Hematopoietic multipotent progenitor cell treated with erythropoietin and hydrocortisone succinate and interleukin-3 and kit ligand, for 15 days (in vitro differentiated cells): Measurements from ENCODE around the gene KCNH1.
"Not testable (repeated sequence)": the region's sequence is repeated elsewhere in the genome, so short reads cannot be mapped to it uniquely, and the experiment has no call there.

Experiments
- DNase-seq: peaks from one replicate; pipeline ENCODE4 v3.0.0-alpha.2; 2015; ENCODE audit warnings: low spot score

KCNH1 gene

GRCh38 chr1:211099393-211099792, 34.6 kb downstream of the KCNH1 start:
- no peak for DNase-seq

- DNase-seq = no peak
Observed at GRCh38 chr1:211095381-211095780, 38.6 kb downstream of the KCNH1 start.

GRCh38 chr1:211092955-211093354, 41.0 kb downstream of the KCNH1 start:
- no peak for DNase-seq

GRCh38 chr1:211091867-211092266, 42.1 kb downstream of the KCNH1 start:
- no peak for DNase-seq

GRCh38 chr1:211089536-211089935, 44.4 kb downstream of the KCNH1 start:
- no peak for DNase-seq

- no peak for DNase-seq
Observed at GRCh38 chr1:211088156-211088555, 45.8 kb downstream of the KCNH1 start.

GRCh38 chr1:211082824-211083223, 51.1 kb downstream of the KCNH1 start:
- DNase-seq = no peak

GRCh38 chr1:211081447-211081846, 52.5 kb downstream of the KCNH1 start:
- DNase-seq = not testable (repeated sequence)

GRCh38 chr1:211068976-211069375, 65.0 kb downstream of the KCNH1 start:
- DNase-seq = no peak

GRCh38 chr1:211066781-211067384, 67.1 kb downstream of the KCNH1 start:
- DNase-seq = no peak

- DNase-seq = not testable (repeated sequence)
Observed at GRCh38 chr1:211041838-211042237, 92.1 kb downstream of the KCNH1 start.

- DNase-seq = no peak
Observed at GRCh38 chr1:211037095-211037494, 96.9 kb downstream of the KCNH1 start.

GRCh38 chr1:211036381-211037060, 97.4 kb downstream of the KCNH1 start:
- DNase-seq = no peak

- no peak for DNase-seq
Observed at GRCh38 chr1:211035821-211036380, 98.0 kb downstream of the KCNH1 start.

- DNase-seq = no peak
Observed at GRCh38 chr1:211033921-211034525, 99.9 kb downstream of the KCNH1 start.

GRCh38 chr1:211024901-211025300, 109.0 kb downstream of the KCNH1 start:
- no peak for DNase-seq

- DNase-seq = no peak
Observed at GRCh38 chr1:211019266-211019665, 114.7 kb downstream of the KCNH1 start.

GRCh38 chr1:211018690-211019089, 115.3 kb downstream of the KCNH1 start:
- no peak for DNase-seq

GRCh38 chr1:211017075-211017718, 116.8 kb downstream of the KCNH1 start:
- DNase-seq = no peak

- no peak for DNase-seq
Observed at GRCh38 chr1:211014275-211014674, 119.7 kb downstream of the KCNH1 start.

GRCh38 chr1:211013346-211014240, 120.4 kb downstream of the KCNH1 start:
- DNase-seq = no peak

GRCh38 chr1:211011128-211011527, 122.8 kb downstream of the KCNH1 start:
- not testable (repeated sequence) for DNase-seq
